Vagina (tissue), 2 donors: Measurements from ENCODE around the gene GLT8D1. TPM values are rescaled to one million over a fixed set of nuclear protein-coding genes. Genes with fewer than 3 reads are reported as not detected.

Experiments used
- DNase-seq, 2 donors: peaks; one replicate each; pipeline ENCODE4 v3.0.0-alpha.2; 2017; ENCODE audit errors: extremely low spot score in 2 of 2
- H3K27ac ChIP-seq: fragments of 200-600 bp; sonication (generic); one replicate; pipeline ENCODE4 v1.5.1; 2019
- H3K27me3 ChIP-seq: fragments of 200-600 bp; sonication (generic); one replicate; pipeline ENCODE4 v1.5.1; 2019
- H3K36me3 ChIP-seq, 2 donors: fragments of 200-600 bp; sonication (generic); one replicate each; pipeline ENCODE4 v1.5.1; 2017 to 2019
- H3K4me1 ChIP-seq: fragments of 200-600 bp; sonication (generic); one replicate; pipeline ENCODE4 v1.5.1; 2019
- H3K4me3 ChIP-seq, 2 donors: fragments of 200-600 bp; sonication (generic); 1 replicate in 1 of 2; 2 replicates in 1 of 2; pipeline ENCODE4 v1.5.1; 2016 to 2019
- H3K9me3 ChIP-seq: fragments of 200-600 bp; sonication (generic); one replicate; pipeline ENCODE4 v1.5.1; 2019
- CTCF ChIP-seq, 3 experiments: fragments of 450-650 bp in 2 of 3; fragments of 200-600 bp in 1 of 3; sonication (generic) in 1 of 3; IDR thresholded peaks; one replicate each; pipeline ENCODE4 v1.5.1; 2017 to 2019; ENCODE audit warnings: antibody characterized with exemption in 3 of 3, mild to moderate bottlenecking in 2 of 3, moderate library complexity in 2 of 3
- POLR2A ChIP-seq, 2 donors: fragments of 450-650 bp; IDR thresholded peaks; one replicate each; pipeline ENCODE4 v1.6.1; 2017; ENCODE audit warnings: antibody characterized with exemption in 2 of 2, mild to moderate bottlenecking in 2 of 2, moderate library complexity in 2 of 2
- POLR2AphosphoS5 ChIP-seq, 2 donors: sonication (generic); formaldehyde crosslinking; IDR thresholded peaks; one replicate each; pipeline ENCODE4 v1.9.0; 2017; ENCODE audit warnings: antibody characterized with exemption in 2 of 2, mild to moderate bottlenecking in 2 of 2, low read depth in 1 of 2; ENCODE audit not compliant: insufficient read depth in 1 of 2
- intact Hi-C: fragments of 100-400 bp; cut with DNase I; formaldehyde crosslinking; loops from one replicate; pipeline ENCODE4 v1.15.1; 2023
- total RNA-seq: library from RNA; depleted of rRNA; stranded (reverse); fragments of >200 nt; gene quantifications from one replicate; pipeline ENCODE4 v1.2.3, GENCODE V29; 2016

Gene GLT8D1
- total RNA-seq, 1 donor from 2014 or later, result 29.7 TPM

- Histone ChIP-seq H3K36me3 (peaks cover 0 to 11% of the 10 kb centered on the region in 2 donors), H3K27ac (no peak overlapping the region), H3K27me3 (no peaks in the 10 kb centered on the region), H3K4me1 (peaks cover 3% of the 10 kb centered on the region), H3K9me3 (no peaks in the 10 kb centered on the region), H3K4me3 (no peak overlapping the region)
- DNase-seq, result no peak
- TF ChIP-seq CTCF (IDR thresholded peaks at IDR 0.05), result no peak
- TF ChIP-seq POLR2A (IDR thresholded peaks at IDR 0.05), result no peak
- no peak for TF ChIP-seq POLR2AphosphoS5 (IDR thresholded peaks at IDR 0.05; ENCODE audit: insufficient read depth in 1 of 2, low read depth in 1 of 2)
- intact Hi-C loops, result no loop called here
These were observed 7.0 kb upstream of the GLT8D1 start for GRCh38 chr3:52712291-52713212.

- intact Hi-C loops, result no loop called here
- peaks cover 16% of the 10 kb centered on the region for H3K4me1 ChIP-seq
- no peaks in the 10 kb centered on the region for H3K27me3 ChIP-seq
- H3K36me3 ChIP-seq, result peaks cover 0 to 11% of the 10 kb centered on the region in 2 donors
- no peak overlapping the region for H3K27ac ChIP-seq
- DNase-seq, result no peak
- no peaks in the 10 kb centered on the region for H3K9me3 ChIP-seq
- H3K4me3 ChIP-seq, result no peak overlapping the region
- TF ChIP-seq POLR2AphosphoS5 (IDR thresholded peaks at IDR 0.05; ENCODE audit: insufficient read depth in 1 of 2, low read depth in 1 of 2) (no peak), POLR2A (IDR thresholded peaks at IDR 0.05) (no peak), CTCF (IDR thresholded peaks at IDR 0.05) (no peak)
These were observed 4.9 kb upstream of the GLT8D1 start for GRCh38 chr3:52710512-52710911.

GRCh38 chr3:52707585-52707984, 2.0 kb upstream of the GLT8D1 start:
- intact Hi-C loops, result no loop called here

GRCh38 chr3:52705438-52705687, 228 bp downstream of the GLT8D1 start:
- H3K4me3 ChIP-seq, result peak overlapping the region; percentile 92 to 98
- peak in 1 of 2 donors; percentile 85 for DNase-seq
- H3K27me3 ChIP-seq, result no peaks in the 10 kb centered on the region
- H3K36me3 ChIP-seq, result peaks cover 0 to 11% of the 10 kb centered on the region in 2 donors
- peaks cover 54% of the 10 kb centered on the region for H3K4me1 ChIP-seq
- H3K9me3 ChIP-seq, result no peaks in the 10 kb centered on the region
- H3K27ac ChIP-seq, result peak overlapping the region; percentile 90
- intact Hi-C loops, result no loop called here
- no peak for TF ChIP-seq CTCF (IDR thresholded peaks at IDR 0.05)
- TF ChIP-seq POLR2A (IDR thresholded peaks at IDR 0.05), result peak in 1 of 2 donors; percentile 17

More at GRCh38 chr3:52707585-52707984, 2.0 kb upstream of the GLT8D1 start:
- H3K36me3 ChIP-seq, result peaks cover 0 to 11% of the 10 kb centered on the region in 2 donors
- peak in 1 of 2 donors; percentile 32 for DNase-seq
- no peak overlapping the region for H3K27ac ChIP-seq
- no peak for TF ChIP-seq POLR2A (IDR thresholded peaks at IDR 0.05)
- TF ChIP-seq POLR2AphosphoS5 (IDR thresholded peaks at IDR 0.05; ENCODE audit: insufficient read depth in 1 of 2, low read depth in 1 of 2), result no peak
- no peak for TF ChIP-seq CTCF (IDR thresholded peaks at IDR 0.05)
- H3K4me1 ChIP-seq, result peaks cover 41% of the 10 kb centered on the region
- H3K4me3 ChIP-seq, result no peak overlapping the region
- H3K27me3 ChIP-seq, result no peaks in the 10 kb centered on the region
- no peaks in the 10 kb centered on the region for H3K9me3 ChIP-seq
